ENCODE measurements around the gene PIK3C2G.

PIK3C2G gene

DNA sequence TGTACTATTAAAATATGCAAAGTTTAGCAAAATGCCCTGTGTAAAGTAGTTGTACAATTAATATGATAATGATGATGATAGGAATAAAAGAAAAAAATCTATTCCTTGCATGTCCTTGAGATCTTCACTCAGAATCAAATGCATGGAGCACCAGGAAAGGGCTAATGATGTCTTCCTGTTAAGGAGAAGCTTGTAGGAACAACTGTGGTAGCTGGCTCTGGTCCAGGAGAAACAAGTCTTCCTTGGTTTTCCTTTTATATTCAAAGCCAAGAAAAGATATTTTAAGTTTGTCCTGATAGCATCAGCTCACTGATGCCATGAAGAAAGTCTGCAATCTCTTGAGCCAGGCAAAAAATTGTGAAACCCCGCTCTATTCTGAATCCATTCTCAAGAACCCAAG is 138.9 kb downstream of the PIK3C2G start:
- Histone ChIP-seq H3K27me3 (ENCODE audit: insufficient read depth, low read length, poor library complexity) (no peaks in the 10 kb centered on the region), H3K9me3 (ENCODE audit: insufficient read depth, low read length, severe bottlenecking) (no peaks in the 10 kb centered on the region), H3K27ac (ENCODE audit: low read length) (no peak overlapping the region), H3K79me2 (ENCODE audit: insufficient read depth, low read length) (no peaks in the 10 kb centered on the region), H3K4me1 (ENCODE audit: insufficient read depth, low read length) (no peaks in the 10 kb centered on the region), H4K20me1 (ENCODE audit: insufficient read depth, low read length) (no peaks in the 10 kb centered on the region), H3K4me3 (ENCODE audit: low read depth in 1 of 2, low read length in 2 of 2) (no peak overlapping the region), H3K4me2 (ENCODE audit: insufficient read depth, low read length) (no peak overlapping the region), H3K36me3 (ENCODE audit: insufficient read depth, low read length) (no peaks in the 10 kb centered on the region), H3K9ac (ENCODE audit: low read depth, low read length) (no peak overlapping the region), H2AFZ (ENCODE audit: low read depth, low read length) (no peak overlapping the region)
- no peak for TF ChIP-seq EZH2 (IDR thresholded peaks at IDR 0.05; ENCODE audit: borderline replicate concordance, low read depth, low read length, severe bottlenecking)
- TF ChIP-seq, protein P1, sequence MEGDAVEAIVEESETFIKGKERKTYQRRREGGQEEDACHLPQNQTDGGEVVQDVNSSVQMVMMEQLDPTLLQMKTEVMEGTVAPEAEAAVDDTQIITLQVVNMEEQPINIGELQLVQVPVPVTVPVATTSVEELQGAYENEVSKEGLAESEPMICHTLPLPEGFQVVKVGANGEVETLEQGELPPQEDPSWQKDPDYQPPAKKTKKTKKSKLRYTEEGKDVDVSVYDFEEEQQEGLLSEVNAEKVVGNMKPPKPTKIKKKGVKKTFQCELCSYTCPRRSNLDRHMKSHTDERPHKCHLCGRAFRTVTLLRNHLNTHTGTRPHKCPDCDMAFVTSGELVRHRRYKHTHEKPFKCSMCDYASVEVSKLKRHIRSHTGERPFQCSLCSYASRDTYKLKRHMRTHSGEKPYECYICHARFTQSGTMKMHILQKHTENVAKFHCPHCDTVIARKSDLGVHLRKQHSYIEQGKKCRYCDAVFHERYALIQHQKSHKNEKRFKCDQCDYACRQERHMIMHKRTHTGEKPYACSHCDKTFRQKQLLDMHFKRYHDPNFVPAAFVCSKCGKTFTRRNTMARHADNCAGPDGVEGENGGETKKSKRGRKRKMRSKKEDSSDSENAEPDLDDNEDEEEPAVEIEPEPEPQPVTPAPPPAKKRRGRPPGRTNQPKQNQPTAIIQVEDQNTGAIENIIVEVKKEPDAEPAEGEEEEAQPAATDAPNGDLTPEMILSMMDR (IDR thresholded peaks at IDR 0.05; ENCODE audit: borderline replicate concordance, extremely low read depth, low read length, poor library complexity, severe bottlenecking), result no peak
- no peak for DNase-seq
- no peak for ATAC-seq (ENCODE audit: insufficient read depth, low read depth)

DNA sequence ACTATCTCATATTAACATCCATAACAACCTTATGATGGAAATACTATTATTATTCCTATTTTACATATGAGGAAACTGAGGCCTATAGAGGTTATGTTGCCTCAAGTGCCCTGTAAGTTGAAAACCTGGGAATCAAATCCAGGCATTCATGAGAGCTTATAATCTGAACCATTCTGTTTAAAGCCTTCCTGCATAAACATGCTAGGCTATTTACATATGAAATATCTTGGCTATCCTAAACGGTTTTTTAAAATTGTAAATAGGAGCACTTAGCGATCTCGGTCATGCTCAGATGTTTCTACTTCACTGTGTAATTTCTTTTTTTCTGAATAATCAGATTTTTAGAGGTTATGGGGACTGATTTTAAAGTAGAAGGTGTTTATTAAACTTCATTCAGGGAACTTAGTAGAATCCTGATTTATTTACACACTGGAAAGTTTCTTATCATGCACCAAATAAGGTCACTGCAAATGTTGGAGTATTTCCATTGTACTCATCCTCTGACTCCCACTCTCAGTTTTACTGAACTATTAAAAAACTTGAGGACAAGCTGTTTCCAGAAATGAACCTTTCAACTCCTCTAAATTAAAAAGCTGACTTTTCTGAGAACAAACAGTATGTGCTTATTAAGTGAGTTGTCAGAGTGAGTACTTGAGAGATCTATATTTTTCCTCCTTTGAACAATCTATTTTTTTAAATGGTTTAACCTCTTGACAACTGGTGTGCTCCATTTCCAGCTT is 141.7 kb downstream of the PIK3C2G start:
- H3K4me3 ChIP-seq (ENCODE audit: low read depth in 1 of 2, low read length in 2 of 2), result no peak overlapping the region
- H4K20me1 ChIP-seq (ENCODE audit: insufficient read depth, low read length), result no peaks in the 10 kb centered on the region
- H2AFZ ChIP-seq (ENCODE audit: low read depth, low read length), result no peak overlapping the region
- no peak for DNase-seq
- H3K36me3 ChIP-seq (ENCODE audit: insufficient read depth, low read length), result no peaks in the 10 kb centered on the region
- no peaks in the 10 kb centered on the region for H3K27me3 ChIP-seq (ENCODE audit: insufficient read depth, low read length, poor library complexity)
- TF ChIP-seq EZH2 (IDR thresholded peaks at IDR 0.05; ENCODE audit: borderline replicate concordance, low read depth, low read length, severe bottlenecking), result no peak
- H3K9me3 ChIP-seq (ENCODE audit: insufficient read depth, low read length, severe bottlenecking), result no peaks in the 10 kb centered on the region
- no peak overlapping the region for H3K9ac ChIP-seq (ENCODE audit: low read depth, low read length)
- H3K79me2 ChIP-seq (ENCODE audit: insufficient read depth, low read length), result no peaks in the 10 kb centered on the region
- no peaks in the 10 kb centered on the region for H3K4me1 ChIP-seq (ENCODE audit: insufficient read depth, low read length)
- no peak overlapping the region for H3K4me2 ChIP-seq (ENCODE audit: insufficient read depth, low read length)
- H3K27ac ChIP-seq (ENCODE audit: low read length), result no peak overlapping the region
- ATAC-seq (ENCODE audit: insufficient read depth, low read depth), result no peak

DNA sequence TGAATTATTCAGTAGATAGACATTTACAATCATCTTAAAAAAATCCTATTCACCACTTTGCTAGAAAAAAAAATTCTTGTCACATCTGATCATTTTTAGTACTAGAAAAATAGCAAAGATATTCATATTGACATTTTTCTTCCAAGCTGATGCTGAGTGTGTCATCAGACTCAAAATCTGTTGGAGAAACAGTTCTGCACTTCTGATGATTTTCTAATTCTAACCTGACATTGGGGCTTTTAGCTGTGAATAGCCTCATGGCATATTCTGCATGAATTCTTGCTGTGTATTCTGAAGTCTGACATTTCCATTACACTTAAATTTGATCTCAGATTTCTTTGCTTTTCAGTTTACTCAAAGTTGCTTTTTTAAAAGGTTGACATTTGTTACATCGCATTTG is 150.1 kb downstream of the PIK3C2G start:
- no peak for DNase-seq
- H3K4me1 ChIP-seq (ENCODE audit: insufficient read depth, low read length), result no peaks in the 10 kb centered on the region
- H2AFZ ChIP-seq (ENCODE audit: low read depth, low read length), result no peak overlapping the region
- no peaks in the 10 kb centered on the region for H3K79me2 ChIP-seq (ENCODE audit: insufficient read depth, low read length)
- no peak overlapping the region for H3K27ac ChIP-seq (ENCODE audit: low read length)
- no peaks in the 10 kb centered on the region for H3K9me3 ChIP-seq (ENCODE audit: insufficient read depth, low read length, severe bottlenecking)
- H3K27me3 ChIP-seq (ENCODE audit: insufficient read depth, low read length, poor library complexity), result no peaks in the 10 kb centered on the region
- ATAC-seq (ENCODE audit: insufficient read depth, low read depth), result no peak
- no peak overlapping the region for H3K9ac ChIP-seq (ENCODE audit: low read depth, low read length)
- no peak overlapping the region for H3K4me2 ChIP-seq (ENCODE audit: insufficient read depth, low read length)
- H4K20me1 ChIP-seq (ENCODE audit: insufficient read depth, low read length), result no peaks in the 10 kb centered on the region
- H3K4me3 ChIP-seq (ENCODE audit: low read depth in 1 of 2, low read length in 2 of 2), result no peak overlapping the region
- TF ChIP-seq, protein P1 (IDR thresholded peaks at IDR 0.05; ENCODE audit: borderline replicate concordance, extremely low read depth, low read length, poor library complexity, severe bottlenecking), result no peak
- no peak for TF ChIP-seq EZH2 (IDR thresholded peaks at IDR 0.05; ENCODE audit: borderline replicate concordance, low read depth, low read length, severe bottlenecking)
- no peaks in the 10 kb centered on the region for H3K36me3 ChIP-seq (ENCODE audit: insufficient read depth, low read length)

DNA sequence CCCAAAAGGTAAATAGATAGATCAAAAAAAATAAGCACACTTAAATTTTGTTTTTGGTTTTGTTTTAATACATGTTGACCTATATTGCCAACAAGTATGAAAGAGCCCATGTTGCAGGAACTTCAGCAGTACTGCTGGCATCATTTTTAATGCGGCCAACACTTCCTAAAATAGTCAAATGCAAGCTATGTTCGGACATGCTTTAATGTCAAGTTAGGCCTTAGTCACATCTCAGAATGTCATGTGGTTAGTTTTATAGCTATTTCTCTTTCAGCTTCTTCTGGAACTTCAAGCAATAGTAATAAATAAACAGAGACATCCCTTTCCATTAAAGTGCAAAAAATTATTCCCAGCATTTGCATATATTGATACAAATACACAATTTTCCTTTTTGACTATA is 153.4 kb downstream of the PIK3C2G start:
- H3K4me2 ChIP-seq (ENCODE audit: insufficient read depth, low read length), result no peak overlapping the region
- no peaks in the 10 kb centered on the region for H3K9me3 ChIP-seq (ENCODE audit: insufficient read depth, low read length, severe bottlenecking)
- no peak for TF ChIP-seq EZH2 (IDR thresholded peaks at IDR 0.05; ENCODE audit: borderline replicate concordance, low read depth, low read length, severe bottlenecking)
- TF ChIP-seq, protein P1 (IDR thresholded peaks at IDR 0.05; ENCODE audit: borderline replicate concordance, extremely low read depth, low read length, poor library complexity, severe bottlenecking), result no peak
- no peaks in the 10 kb centered on the region for H3K27me3 ChIP-seq (ENCODE audit: insufficient read depth, low read length, poor library complexity)
- no peak overlapping the region for H2AFZ ChIP-seq (ENCODE audit: low read depth, low read length)
- no peaks in the 10 kb centered on the region for H3K36me3 ChIP-seq (ENCODE audit: insufficient read depth, low read length)
- no peak for ATAC-seq (ENCODE audit: insufficient read depth, low read depth)
- no peak for DNase-seq
- no peaks in the 10 kb centered on the region for H3K4me1 ChIP-seq (ENCODE audit: insufficient read depth, low read length)
- no peak overlapping the region for H3K4me3 ChIP-seq (ENCODE audit: low read depth in 1 of 2, low read length in 2 of 2)
- H3K79me2 ChIP-seq (ENCODE audit: insufficient read depth, low read length), result no peaks in the 10 kb centered on the region
- no peaks in the 10 kb centered on the region for H4K20me1 ChIP-seq (ENCODE audit: insufficient read depth, low read length)
- H3K27ac ChIP-seq (ENCODE audit: low read length), result no peak overlapping the region
- H3K9ac ChIP-seq (ENCODE audit: low read depth, low read length), result no peak overlapping the region

All from DND-41 (cell line).